Measurements from ENCODE around the gene AGAP1.

The AGAP1 gene

DNA sequence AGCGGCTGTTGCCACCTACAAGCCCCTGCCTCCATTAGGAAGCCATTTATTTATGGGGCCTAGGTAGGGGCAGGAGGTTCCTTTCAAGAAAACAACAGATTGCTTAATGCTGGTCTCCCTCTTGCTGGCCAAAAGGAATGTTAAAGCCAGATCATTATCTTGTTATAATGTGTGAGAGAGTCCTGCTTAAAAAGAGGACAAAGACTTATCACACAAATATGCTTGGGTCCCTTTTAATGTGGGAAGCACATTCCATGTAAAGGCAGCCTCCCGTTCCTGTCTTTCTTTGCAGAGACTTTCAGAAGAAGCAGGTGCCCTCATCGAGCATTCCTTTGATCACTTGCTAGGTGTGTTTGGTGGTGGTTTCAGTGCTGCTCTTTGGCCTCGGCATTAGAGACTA lies 76.4 kb downstream of the AGAP1 start:
- no peak for DNase-seq

GRCh38 chr2:235570966-235571692 lies 77.3 kb downstream of the AGAP1 start:
- DNase-seq = no peak

- DNase-seq = no peak
Measured at GRCh38 chr2:235572592-235572991, 78.7 kb downstream of the AGAP1 start.

- no peak for DNase-seq
Measured at GRCh38 chr2:235573331-235574221, 79.7 kb downstream of the AGAP1 start.

- no peak for DNase-seq
Measured at GRCh38 chr2:235575431-235575830, 81.6 kb downstream of the AGAP1 start.

DNA sequence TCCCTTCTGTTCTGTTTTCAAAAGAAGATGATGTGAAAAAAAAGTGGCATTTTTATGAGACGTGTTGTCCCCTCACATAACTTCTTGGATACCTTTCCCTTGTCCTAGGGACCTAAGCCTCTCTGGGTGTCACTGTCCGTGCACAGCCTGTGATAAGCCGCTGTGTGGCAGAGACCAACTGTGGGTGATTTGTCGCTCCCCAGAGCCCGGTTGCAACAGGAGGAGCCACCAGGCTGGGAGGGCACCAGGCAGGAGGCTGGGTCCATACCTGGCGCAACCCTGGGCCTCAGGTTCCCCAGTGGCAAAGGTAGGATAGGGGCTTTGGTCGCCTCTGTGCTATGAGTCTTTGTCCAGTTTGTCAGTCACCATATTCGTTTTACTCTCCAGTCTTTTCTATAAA lies 82.1 kb downstream of the AGAP1 start:
- no peak for DNase-seq

- DNase-seq = no peak
Measured at GRCh38 chr2:235576337-235576910, 82.6 kb downstream of the AGAP1 start.

GRCh38 chr2:235577404-235578330 lies 83.8 kb downstream of the AGAP1 start:
- DNase-seq = no peak

DNA sequence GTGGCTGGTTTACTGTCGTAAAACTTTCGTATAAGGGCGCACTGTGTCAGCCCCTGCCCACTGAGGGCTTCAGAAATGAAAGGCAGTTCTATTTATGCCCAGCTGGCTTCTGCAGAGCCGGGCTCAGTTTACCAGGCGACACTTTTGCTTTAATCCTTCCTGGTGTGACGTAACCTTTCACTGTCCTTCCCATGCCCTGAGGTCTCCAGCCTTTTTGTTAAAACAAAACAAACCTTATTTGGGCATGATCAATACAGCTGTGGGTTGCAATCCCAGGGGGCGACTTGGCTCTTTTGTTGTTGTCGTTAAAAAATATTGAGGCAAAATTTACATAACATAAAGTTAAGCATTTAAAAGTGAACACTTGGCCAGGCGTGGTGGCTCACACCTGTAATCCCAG lies 85.3 kb downstream of the AGAP1 start:
- no peak for DNase-seq

- DNase-seq = no peak
Measured at GRCh38 chr2:235580426-235581157, 86.7 kb downstream of the AGAP1 start.

DNA sequence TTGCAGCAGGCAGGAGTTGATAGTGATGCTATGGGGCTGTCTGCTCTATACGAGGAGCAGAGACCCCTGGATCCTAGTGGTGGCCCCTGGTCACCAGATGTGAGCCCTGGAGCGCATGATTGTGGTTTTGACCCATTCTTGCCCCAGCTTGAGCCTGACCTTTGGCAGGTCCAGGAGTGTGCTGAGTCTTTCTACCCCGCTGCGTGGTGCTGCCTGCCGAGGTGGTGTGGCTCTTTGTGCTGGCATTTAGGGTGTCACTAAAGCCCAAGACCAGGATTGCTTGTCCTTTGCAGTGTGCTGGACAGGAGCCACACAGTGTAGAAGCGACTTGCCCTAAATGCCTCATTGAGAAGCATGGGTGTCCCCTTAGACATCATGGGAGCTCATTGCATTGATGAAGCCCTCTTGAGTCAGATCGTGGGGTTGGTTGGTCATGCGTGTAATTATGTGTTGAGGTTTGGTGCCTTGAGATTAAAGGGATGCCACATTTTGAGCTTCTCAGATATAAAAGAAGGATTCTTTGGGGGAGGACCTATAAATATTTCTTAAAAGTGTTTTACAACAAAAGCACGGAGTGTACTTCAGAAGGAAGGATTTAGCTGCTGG lies 88.3 kb downstream of the AGAP1 start:
- DNase-seq = no peak

DNA sequence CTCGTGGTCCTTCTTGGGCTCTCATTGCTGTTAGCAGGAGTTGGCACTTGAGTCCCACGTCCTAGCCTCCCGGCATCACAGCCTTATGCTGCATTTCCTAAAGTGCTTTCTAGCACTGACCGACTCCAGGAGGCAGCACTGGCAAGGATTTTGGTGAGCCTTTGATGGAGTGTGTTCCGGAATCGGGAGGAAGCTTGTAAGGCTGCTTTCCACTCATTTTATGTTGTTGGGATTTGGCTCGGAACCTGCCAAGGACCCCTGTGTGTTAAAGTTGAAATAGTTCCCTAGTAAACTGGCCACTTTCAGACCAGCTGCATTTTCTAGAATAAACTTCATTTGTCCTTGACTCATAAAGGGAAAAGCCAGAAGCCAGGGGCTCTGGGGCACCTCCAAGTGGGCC lies 88.9 kb downstream of the AGAP1 start:
- DNase-seq = no peak

- no peak for DNase-seq
Measured at GRCh38 chr2:235583144-235583543, 89.3 kb downstream of the AGAP1 start.

GRCh38 chr2:235583925-235584637 lies 90.2 kb downstream of the AGAP1 start:
- DNase-seq = no peak

DNA sequence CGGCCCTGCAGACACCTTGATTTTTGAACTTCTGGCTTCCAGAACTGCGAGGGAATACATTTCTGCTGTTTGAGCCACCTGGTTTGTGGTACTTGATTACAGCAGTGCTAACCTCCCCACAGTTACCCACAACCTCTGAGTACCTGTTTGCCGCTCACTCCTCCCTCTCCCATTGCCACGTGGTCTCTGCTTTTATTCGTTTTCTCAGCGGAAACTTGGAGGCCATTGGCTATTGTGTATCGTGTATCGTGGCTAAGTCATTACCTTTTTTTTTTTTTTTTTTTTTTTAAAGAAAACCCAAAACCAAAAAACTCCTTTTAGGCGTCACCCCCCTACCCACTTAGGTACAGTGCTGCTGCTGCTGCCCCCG lies 90.8 kb downstream of the AGAP1 start:
- no peak for DNase-seq

DNA sequence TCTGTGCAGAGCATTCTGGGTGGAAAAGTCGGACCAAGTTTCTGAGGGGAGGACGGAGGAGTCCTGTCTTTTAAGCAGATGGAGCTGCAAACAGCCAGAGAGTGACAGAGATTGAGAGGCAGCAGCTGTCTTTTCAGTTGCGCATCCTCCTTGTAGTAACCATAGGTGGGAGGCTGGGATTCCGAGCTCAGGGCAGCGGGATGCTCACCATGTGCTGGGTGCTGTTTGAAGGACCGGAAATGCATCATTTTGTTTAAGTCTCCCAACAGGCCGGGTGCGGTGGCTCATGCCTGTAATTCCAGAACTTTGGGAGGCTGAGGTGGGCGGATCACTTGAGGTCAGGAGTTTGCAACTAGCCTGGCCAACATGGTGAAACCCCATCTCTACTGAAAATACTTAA lies 93.4 kb downstream of the AGAP1 start:
- no peak for DNase-seq

- DNase-seq = no peak
Measured at GRCh38 chr2:235588750-235589149, 94.9 kb downstream of the AGAP1 start.

DNA sequence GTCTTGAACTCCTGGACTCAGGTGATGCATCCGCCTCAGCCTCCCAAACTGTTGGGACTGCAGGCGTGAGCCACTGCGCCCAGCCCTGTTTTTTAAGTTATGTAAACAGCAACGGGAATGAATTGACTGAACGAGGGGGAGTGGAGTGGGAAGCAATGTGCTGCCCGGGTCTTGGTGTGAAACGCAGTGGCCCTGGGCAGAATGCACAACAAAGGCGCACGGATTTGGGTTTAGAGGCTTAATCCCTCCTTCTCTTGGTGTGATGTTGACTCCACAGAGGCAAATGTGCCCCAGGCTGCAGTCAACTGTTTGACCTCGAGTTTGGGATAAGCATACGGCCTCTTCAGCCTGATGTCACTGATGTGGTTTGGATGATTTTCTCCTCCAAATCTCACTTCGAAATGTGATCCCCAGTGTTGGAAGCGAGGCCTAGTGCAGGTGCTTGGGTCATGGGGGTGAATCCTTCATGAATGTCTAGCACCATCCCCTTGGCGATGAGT lies 97.4 kb downstream of the AGAP1 start:
- DNase-seq = no peak

GRCh38 chr2:235591921-235592320 lies 98.1 kb downstream of the AGAP1 start:
- no peak for DNase-seq

GRCh38 chr2:235592430-235592829 lies 98.6 kb downstream of the AGAP1 start:
- no peak for DNase-seq

- no peak for DNase-seq
Measured at GRCh38 chr2:235592836-235593235, 99.0 kb downstream of the AGAP1 start.
